ENCODE measurements around the gene FSIP1. TPM values are rescaled to one million over a fixed set of nuclear protein-coding genes. Genes with fewer than 3 reads are reported as not detected.

The FSIP1 gene
- total RNA-seq, 1 donor from 2014 or later = not detected

- no peaks in the 10 kb centered on the region for H3K27me3 ChIP-seq
- intact Hi-C loops (cut with DNase I) = no loop called here
These were observed 151.3 kb downstream of the FSIP1 start for GRCh38 chr15:39631357-39631756.

GRCh38 chr15:39629906-39630305, 152.7 kb downstream of the FSIP1 start:
- no peak for DNase-seq (ENCODE audit: low spot score in 2 of 2)
- H3K36me3 ChIP-seq = no peaks in the 10 kb centered on the region
- no peak overlapping the region for H3K4me3 ChIP-seq
- intact Hi-C loops (cut with DNase I) = no loop called here
- no peaks in the 10 kb centered on the region for H3K9me3 ChIP-seq
- H3K27ac ChIP-seq = no peak overlapping the region
- H3K4me1 ChIP-seq = peaks cover 4 to 9% of the 10 kb centered on the region in 2 donors
- TF ChIP-seq, protein P1, sequence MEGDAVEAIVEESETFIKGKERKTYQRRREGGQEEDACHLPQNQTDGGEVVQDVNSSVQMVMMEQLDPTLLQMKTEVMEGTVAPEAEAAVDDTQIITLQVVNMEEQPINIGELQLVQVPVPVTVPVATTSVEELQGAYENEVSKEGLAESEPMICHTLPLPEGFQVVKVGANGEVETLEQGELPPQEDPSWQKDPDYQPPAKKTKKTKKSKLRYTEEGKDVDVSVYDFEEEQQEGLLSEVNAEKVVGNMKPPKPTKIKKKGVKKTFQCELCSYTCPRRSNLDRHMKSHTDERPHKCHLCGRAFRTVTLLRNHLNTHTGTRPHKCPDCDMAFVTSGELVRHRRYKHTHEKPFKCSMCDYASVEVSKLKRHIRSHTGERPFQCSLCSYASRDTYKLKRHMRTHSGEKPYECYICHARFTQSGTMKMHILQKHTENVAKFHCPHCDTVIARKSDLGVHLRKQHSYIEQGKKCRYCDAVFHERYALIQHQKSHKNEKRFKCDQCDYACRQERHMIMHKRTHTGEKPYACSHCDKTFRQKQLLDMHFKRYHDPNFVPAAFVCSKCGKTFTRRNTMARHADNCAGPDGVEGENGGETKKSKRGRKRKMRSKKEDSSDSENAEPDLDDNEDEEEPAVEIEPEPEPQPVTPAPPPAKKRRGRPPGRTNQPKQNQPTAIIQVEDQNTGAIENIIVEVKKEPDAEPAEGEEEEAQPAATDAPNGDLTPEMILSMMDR (IDR thresholded peaks at IDR 0.05) = no peak
- H3K27me3 ChIP-seq = no peaks in the 10 kb centered on the region

More at GRCh38 chr15:39631357-39631756, 151.3 kb downstream of the FSIP1 start:
- Histone ChIP-seq H3K4me1 (peaks cover 0 to 3% of the 10 kb centered on the region in 2 donors), H3K9me3 (no peaks in the 10 kb centered on the region), H3K27ac (no peak overlapping the region), H3K4me3 (no peak overlapping the region), H3K36me3 (no peaks in the 10 kb centered on the region)
- DNase-seq (ENCODE audit: low spot score in 2 of 2) = no peak
- TF ChIP-seq, protein P1 (IDR thresholded peaks at IDR 0.05) = no peak

GRCh38 chr15:39629371-39629770, 153.3 kb downstream of the FSIP1 start:
- DNase-seq (ENCODE audit: low spot score in 2 of 2) = no peak
- no peak overlapping the region for H3K27ac ChIP-seq
- H3K36me3 ChIP-seq = no peaks in the 10 kb centered on the region
- TF ChIP-seq, protein P1 (IDR thresholded peaks at IDR 0.05) = no peak
- H3K4me3 ChIP-seq = no peak overlapping the region
- intact Hi-C loops (cut with DNase I) = no loop called here
- H3K27me3 ChIP-seq = no peaks in the 10 kb centered on the region
- H3K9me3 ChIP-seq = no peaks in the 10 kb centered on the region
- H3K4me1 ChIP-seq = peaks cover 7 to 13% of the 10 kb centered on the region in 2 donors

DNA sequence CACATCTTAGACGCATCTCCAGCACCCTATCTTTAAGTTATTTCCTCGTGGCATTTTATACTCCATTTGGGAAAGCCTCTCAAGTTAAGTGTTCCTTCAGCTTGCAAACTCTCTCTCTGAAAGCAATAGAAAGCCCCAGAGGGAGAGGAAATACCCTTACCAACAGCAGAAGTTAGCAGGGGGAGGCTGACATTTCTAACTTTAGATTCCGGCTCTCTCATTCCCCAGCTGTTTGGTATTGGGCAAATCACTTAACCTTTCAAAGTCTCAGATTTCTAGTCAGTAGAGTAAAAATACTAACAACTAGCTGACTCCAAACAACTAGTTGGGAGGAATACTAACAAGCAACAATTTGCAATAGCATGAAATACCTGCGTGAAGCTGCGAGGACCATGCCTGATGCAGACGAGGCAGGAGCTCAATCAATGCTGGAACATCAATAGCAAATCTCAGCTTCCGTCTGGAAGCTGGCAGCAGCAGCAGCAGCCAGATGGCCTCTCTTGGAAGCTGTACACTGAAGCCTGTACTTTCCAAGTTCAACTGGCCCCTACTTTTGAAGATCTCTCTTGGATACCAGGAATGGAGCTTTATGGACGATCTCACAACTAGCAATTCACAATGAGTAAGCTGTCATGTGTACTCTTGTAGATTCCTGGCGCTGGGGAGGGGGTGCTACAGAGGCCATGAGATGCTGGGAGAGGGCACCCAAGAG, 153.9 kb downstream of the FSIP1 start:
- Histone ChIP-seq H3K4me1 (peaks cover 7 to 13% of the 10 kb centered on the region in 2 donors), H3K36me3 (no peaks in the 10 kb centered on the region), H3K27me3 (no peaks in the 10 kb centered on the region), H3K27ac (peak overlapping the region in 1 of 2 donors; percentile 10), H3K4me3 (no peak overlapping the region), H3K9me3 (no peaks in the 10 kb centered on the region)
- TF ChIP-seq, protein P1 (IDR thresholded peaks at IDR 0.05) = no peak
- DNase-seq (ENCODE audit: low spot score in 2 of 2) = no peak
- intact Hi-C loops (cut with DNase I) = no loop called here

- DNase-seq (ENCODE audit: low spot score in 2 of 2) = no peak
- Histone ChIP-seq H3K27me3 (no peaks in the 10 kb centered on the region), H3K9me3 (no peaks in the 10 kb centered on the region), H3K4me3 (no peak overlapping the region), H3K4me1 (peaks cover 7 to 13% of the 10 kb centered on the region in 2 donors), H3K36me3 (no peaks in the 10 kb centered on the region), H3K27ac (no peak overlapping the region)
- TF ChIP-seq, protein P1 (IDR thresholded peaks at IDR 0.05) = peak in 1 of 3 experiments; percentile 6
- intact Hi-C loops (cut with DNase I) = no loop called here
These were observed 154.5 kb downstream of the FSIP1 start for GRCh38 chr15:39628144-39628508.
